H9 (cell line): ENCODE measurements around the gene FYN. TPM values are rescaled to one million over a fixed set of nuclear protein-coding genes. Genes with fewer than 3 reads are reported as not detected.

Source experiments
- DNase-seq: peaks from one replicate; pipeline ENCODE4 v3.0.0-alpha.2; 2017
- H2AFZ ChIP-seq: one replicate; pipeline ENCODE4 v1.6.1; 2013; ENCODE audit warnings: mild to moderate bottlenecking, low read length, control low read depth, moderate library complexity
- H2AK5ac ChIP-seq: 2 replicates; pipeline ENCODE4 v1.6.1; 2013; ENCODE audit warnings: low read length, control low read depth, mixed read lengths; ENCODE audit not compliant: insufficient read length
- H2BK120ac ChIP-seq: one replicate; pipeline ENCODE4 v1.6.1; 2013; ENCODE audit warnings: low read depth, mild to moderate bottlenecking, low read length, control low read depth, inconsistent platforms; ENCODE audit not compliant: poor library complexity, severe bottlenecking
- H2BK12ac ChIP-seq: 2 replicates; pipeline ENCODE4 v1.6.1; 2013; ENCODE audit warnings: low read length, control low read depth, mixed read lengths, low read depth; ENCODE audit not compliant: insufficient read length
- H2BK15ac ChIP-seq: 2 replicates; pipeline ENCODE4 v1.6.1; 2013; ENCODE audit warnings: low read depth, low read length, control low read depth
- H2BK20ac ChIP-seq: one replicate; pipeline ENCODE4 v1.6.1; 2013; ENCODE audit warnings: low read depth, mild to moderate bottlenecking, low read length, control low read depth, inconsistent platforms; ENCODE audit not compliant: poor library complexity, severe bottlenecking
- H2BK5ac ChIP-seq: 2 replicates; pipeline ENCODE4 v1.6.1; 2013; ENCODE audit warnings: low read length, control low read depth, mixed read lengths; ENCODE audit not compliant: insufficient read length
- H3K14ac ChIP-seq: 2 replicates; pipeline ENCODE4 v1.6.1; 2013; ENCODE audit warnings: low read length, control low read depth; ENCODE audit not compliant: insufficient read depth
- H3K18ac ChIP-seq: 2 replicates; pipeline ENCODE4 v1.6.1; 2013; ENCODE audit warnings: low read depth, mild to moderate bottlenecking, mixed read lengths, low read length, control low read depth; ENCODE audit not compliant: insufficient read length
- H3K23ac ChIP-seq: 2 replicates; pipeline ENCODE4 v1.6.1; 2013; ENCODE audit warnings: low read length, control low read depth, mixed read lengths, low read depth; ENCODE audit not compliant: insufficient read length
- H3K23me2 ChIP-seq: 2 replicates; pipeline ENCODE4 v1.6.1; 2013; ENCODE audit warnings: low read depth, mild to moderate bottlenecking, mixed read lengths, low read length, control low read depth; ENCODE audit not compliant: insufficient read length, poor library complexity, severe bottlenecking
- H3K27ac ChIP-seq: 2 replicates; pipeline ENCODE4 v1.5.1; 2013; ENCODE audit warnings: low read length, control low read depth, mixed read lengths, low read depth; ENCODE audit not compliant: insufficient read length
- H3K27me3 ChIP-seq: 2 replicates; pipeline ENCODE4 v1.6.1; 2013; ENCODE audit warnings: low read length, control low read depth, inconsistent platforms; ENCODE audit not compliant: insufficient read depth
- H3K4ac ChIP-seq: 2 replicates; pipeline ENCODE4 v1.6.1; 2013; ENCODE audit warnings: low read depth, mild to moderate bottlenecking, control low read depth, inconsistent platforms, low read length, moderate library complexity
- H3K4me1 ChIP-seq: 2 replicates; pipeline ENCODE4 v1.6.1; 2013; ENCODE audit warnings: low read length, control low read depth, inconsistent platforms; ENCODE audit not compliant: insufficient read depth
- H3K4me2 ChIP-seq: 2 replicates; pipeline ENCODE4 v1.6.1; 2013; ENCODE audit warnings: low read length, control low read depth, mixed read lengths; ENCODE audit not compliant: insufficient read length, insufficient read depth
- H3K56ac ChIP-seq: 2 replicates; pipeline ENCODE4 v1.6.1; 2013; ENCODE audit warnings: low read depth, mild to moderate bottlenecking, mixed read lengths, low read length, control low read depth; ENCODE audit not compliant: insufficient read length
- H3K79me1 ChIP-seq: 2 replicates; pipeline ENCODE4 v1.6.1; 2013; ENCODE audit warnings: low read depth, mild to moderate bottlenecking, moderate library complexity, low read length, control low read depth, inconsistent platforms; ENCODE audit not compliant: insufficient read depth, poor library complexity, severe bottlenecking
- H3K79me2 ChIP-seq: 2 replicates; pipeline ENCODE4 v1.6.1; 2013; ENCODE audit warnings: low read length, control low read depth, inconsistent platforms; ENCODE audit not compliant: insufficient read depth
- H3K9ac ChIP-seq: 2 replicates; pipeline ENCODE4 v1.6.1; 2013; ENCODE audit warnings: low read length, control low read depth, mixed read lengths; ENCODE audit not compliant: insufficient read length; ENCODE audit errors: extremely low read depth
- H3K9me3 ChIP-seq: one replicate; pipeline ENCODE4 v1.6.1; 2013; ENCODE audit warnings: low read depth, low read length, inconsistent platforms; ENCODE audit not compliant: control insufficient read depth
- H3T11ph ChIP-seq: one replicate; pipeline ENCODE4 v1.6.1; 2013; ENCODE audit warnings: mild to moderate bottlenecking, low read length, control low read depth, inconsistent platforms
- H4K20me1 ChIP-seq: one replicate; pipeline ENCODE4 v1.6.1; 2013; ENCODE audit not compliant: control insufficient read depth, insufficient read length, insufficient read depth
- H4K5ac ChIP-seq: 2 replicates; pipeline ENCODE4 v1.6.1; 2013; ENCODE audit warnings: low read depth, mild to moderate bottlenecking, mixed read lengths, low read length, control low read depth; ENCODE audit not compliant: insufficient read length
- H4K8ac ChIP-seq: replicated peaks from 2 replicates; pipeline ENCODE4 v1.6.1; 2013; ENCODE audit warnings: low read length, control low read depth, mixed read lengths, low read depth; ENCODE audit not compliant: insufficient read length
- H4K91ac ChIP-seq: 2 replicates; pipeline ENCODE4 v1.6.1; 2013; ENCODE audit warnings: low read depth, mild to moderate bottlenecking, moderate library complexity, mixed read lengths, low read length, control low read depth; ENCODE audit not compliant: insufficient read length
- H3K27ac Mint-ChIP-seq, 3 experiments: 2 replicates in 2 of 3; 3 replicates in 1 of 3; pipeline ENCODE4 v1.8.0; 2020 to 2021; ENCODE audit warnings: mixed read lengths in 3 of 3, mild to moderate bottlenecking in 1 of 3, moderate library complexity in 1 of 3
- H3K27me3 Mint-ChIP-seq: 2 replicates; pipeline ENCODE4 v1.8.0; 2021; ENCODE audit warnings: low read depth, mild to moderate bottlenecking, moderate library complexity, mixed read lengths
- H3K36me3 Mint-ChIP-seq, 3 experiments: 2 replicates in 2 of 3; 3 replicates in 1 of 3; pipeline ENCODE4 v1.8.0; 2020 to 2021; ENCODE audit warnings: low read depth in 3 of 3, mixed read lengths in 3 of 3; ENCODE audit not compliant: insufficient read depth in 1 of 3
- H3K4me1 Mint-ChIP-seq, 2 experiments: 2 replicates each; pipeline ENCODE4 v1.8.0; 2020; ENCODE audit warnings: mixed read lengths in 2 of 2
- H3K4me3 Mint-ChIP-seq, 2 experiments: 2 replicates in 1 of 2; 3 replicates in 1 of 2; pipeline ENCODE4 v1.8.0; 2020 to 2021; ENCODE audit warnings: mild to moderate bottlenecking in 2 of 2, mixed read lengths in 2 of 2, moderate library complexity in 1 of 2
- H3K9me3 Mint-ChIP-seq, 2 experiments: 2 replicates in 1 of 2; 3 replicates in 1 of 2; pipeline ENCODE4 v1.8.0; 2020; ENCODE audit warnings: mild to moderate bottlenecking in 2 of 2, mixed read lengths in 2 of 2, moderate library complexity in 1 of 2
- CTCF ChIP-seq: fragments of 200-600 bp; sonication (generic); conservative IDR thresholded peaks from 3 replicates; pipeline ENCODE4 v1.8.0; 2021; ENCODE audit warnings: antibody characterized with exemption, mild to moderate bottlenecking
- WGBS: extraction: QIAGEN DNeasy Blood & Tissue Kit; methylation state at CpG from one replicate; pipeline ENCODE4 v1.1.7; 2013; ENCODE audit warnings: missing lambda C conversion rate, low lambda C conversion rate, mixed read lengths; ENCODE audit not compliant: insufficient read length; ENCODE audit errors: extremely low coverage; 5-methylcytosine and 5-hydroxymethylcytosine counted together
- total RNA-seq: library from RNA; stranded (reverse); gene quantifications from 2 replicates; pipeline ENCODE4 v1.2.1, GENCODE V29; 2021

Gene FYN
- total RNA-seq, 1 experiment from 2014 or later: 64.8 TPM

GRCh38 chr6:111843347-111844147 lies 29.7 kb downstream of the FYN start:
- Histone ChIP-seq H3T11ph (no peak overlapping the region), H2BK20ac (no peak overlapping the region), H3K9ac (no peak overlapping the region), H2BK120ac (no peak overlapping the region), H3K4me2 (no peak overlapping the region), H2BK12ac (no peak overlapping the region), H3K14ac (no peak overlapping the region), H4K5ac (no peak overlapping the region), H2AFZ (no peak overlapping the region), H4K20me1 (no peaks in the 10 kb centered on the region), H3K23me2 (no peaks in the 10 kb centered on the region), H3K79me2 (peaks cover 2% of the 10 kb centered on the region; the same call in 1 of the 2 replicates), H3K79me1 (no peaks in the 10 kb centered on the region), H3K4ac (no peak overlapping the region), H3K4me1 (peaks cover 24% of the 10 kb centered on the region), H3K27me3 (no peaks in the 10 kb centered on the region), H4K91ac (no peak overlapping the region), H2AK5ac (no peak overlapping the region), H3K18ac (no peak overlapping the region), H4K8ac (no peak overlapping the region), H3K56ac (no peak overlapping the region), H3K27ac (no peak overlapping the region), H3K23ac (no peak overlapping the region), H3K9me3 (no peaks in the 10 kb centered on the region), H2BK5ac (no peak overlapping the region), H2BK15ac (no peak overlapping the region)
- whole genome bisulfite sequencing: no CpG with 5 or more reads among the region's 7 CpGs
- TF ChIP-seq CTCF: no peak
- 0 out of 7 replicates have a peak, but pooled peaks cover 0 to 3% (median 0%) of the 10 kb centered on the region in 3 experiments for H3K36me3 Mint-ChIP-seq
- no peaks in the 10 kb centered on the region for H3K9me3 Mint-ChIP-seq
- no peak overlapping the region for H3K4me3 Mint-ChIP-seq
- no peak for DNase-seq
- no peak overlapping the region for H3K27ac Mint-ChIP-seq
- H3K4me1 Mint-ChIP-seq: peaks cover 42 to 43% of the 10 kb centered on the region in 2 experiments
- H3K27me3 Mint-ChIP-seq: no peaks in the 10 kb centered on the region; the same call in 1 of the 2 replicates
